Thoracic aorta (tissue), 2 donors: ENCODE results near the gene SLC7A6. TPM values are rescaled to one million over a fixed set of nuclear protein-coding genes. Genes with fewer than 3 reads are reported as not detected.

ENCODE experiments used
- ATAC-seq: fragments of 150-250 bp; one replicate; pipeline ENCODE4 v1.8.0; 2017; ENCODE audit warnings: low read depth; ENCODE audit not compliant: insufficient number of reproducible peaks, low FRiP score
- DNase-seq: peaks from one replicate; pipeline ENCODE4 v3.0.0-alpha.2; 2020; ENCODE audit warnings: low spot score
- H3K27ac ChIP-seq, 2 donors: fragments of 200-600 bp; sonication (generic); 1 replicate in 1 of 2; 2 replicates in 1 of 2; pipeline ENCODE4 v1.5.1; 2016; ENCODE audit warnings: mild to moderate bottlenecking in 2 of 2, moderate library complexity in 2 of 2
- H3K27me3 ChIP-seq: fragments of 200-600 bp; sonication (generic); replicated peaks from 2 replicates; pipeline ENCODE4 v1.6.0; 2016; ENCODE audit warnings: mild to moderate bottlenecking; ENCODE audit not compliant: insufficient read depth
- H3K36me3 ChIP-seq: fragments of 200-600 bp; sonication (generic); one replicate; pipeline ENCODE4 v1.5.1; 2016
- H3K4me1 ChIP-seq, 2 donors: fragments of 200-600 bp; sonication (generic); 1 replicate in 1 of 2; 2 replicates in 1 of 2; pipeline versions ENCODE4 v1.5.1 to v1.6.0; 2016; ENCODE audit warnings: low read depth in 2 of 2, mild to moderate bottlenecking in 1 of 2; ENCODE audit not compliant: control insufficient read depth in 1 of 2
- H3K4me3 ChIP-seq: fragments of 200-600 bp; sonication (generic); 2 replicates; pipeline ENCODE4 v1.5.1; 2016; ENCODE audit warnings: mild to moderate bottlenecking
- H3K9me3 ChIP-seq: fragments of 200-600 bp; sonication (generic); 2 replicates; pipeline ENCODE4 v1.5.1; 2016
- total RNA-seq, 2 donors: library from RNA; depleted of rRNA; stranded (reverse); fragments of >200 nt; gene quantifications; one replicate each; pipeline versions ENCODE4 v1.1.0 to v1.2.3, GENCODE V29; 2016
- TF ChIP-seq, protein P1 (sequence below): fragments of 200-600 bp; sonication (generic); IDR thresholded peaks from one replicate; pipeline ENCODE4 v1.5.1; 2019; ENCODE audit warnings: antibody characterized with exemption

SLC7A6 gene
- total RNA-seq, 2 donors from 2014 or later = 92.1 to 125 TPM

DNA sequence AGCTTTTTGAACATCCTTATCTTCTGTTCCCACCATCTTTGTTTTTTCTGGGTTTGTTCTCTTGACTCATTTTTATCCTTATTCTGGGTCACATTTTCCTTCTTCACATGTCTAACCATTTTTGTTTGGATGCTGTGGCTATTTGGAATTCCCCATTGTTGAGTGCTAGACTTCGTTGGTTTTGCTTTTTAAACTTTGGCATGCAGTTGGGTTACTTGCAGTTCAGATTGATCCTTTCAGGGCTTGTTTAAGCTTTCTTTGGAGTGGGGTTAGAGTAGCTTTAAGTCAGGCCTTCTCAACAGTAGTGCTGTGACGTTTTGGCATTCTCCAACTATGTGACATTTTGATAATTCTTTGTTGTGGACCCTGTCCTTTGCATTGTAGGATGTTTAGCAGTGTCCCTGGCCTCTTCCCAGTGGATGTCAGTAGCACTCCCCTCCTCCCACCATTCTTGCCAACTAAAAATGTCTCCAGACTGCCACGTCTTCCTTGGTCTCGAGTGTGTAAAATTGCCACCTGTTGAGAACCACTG lies 67.6 kb downstream of the SLC7A6 start:
- DNase-seq (no peak), ATAC-seq (no peak)
- H3K9me3 ChIP-seq = no peaks in the 10 kb centered on the region
- TF ChIP-seq, protein P1, sequence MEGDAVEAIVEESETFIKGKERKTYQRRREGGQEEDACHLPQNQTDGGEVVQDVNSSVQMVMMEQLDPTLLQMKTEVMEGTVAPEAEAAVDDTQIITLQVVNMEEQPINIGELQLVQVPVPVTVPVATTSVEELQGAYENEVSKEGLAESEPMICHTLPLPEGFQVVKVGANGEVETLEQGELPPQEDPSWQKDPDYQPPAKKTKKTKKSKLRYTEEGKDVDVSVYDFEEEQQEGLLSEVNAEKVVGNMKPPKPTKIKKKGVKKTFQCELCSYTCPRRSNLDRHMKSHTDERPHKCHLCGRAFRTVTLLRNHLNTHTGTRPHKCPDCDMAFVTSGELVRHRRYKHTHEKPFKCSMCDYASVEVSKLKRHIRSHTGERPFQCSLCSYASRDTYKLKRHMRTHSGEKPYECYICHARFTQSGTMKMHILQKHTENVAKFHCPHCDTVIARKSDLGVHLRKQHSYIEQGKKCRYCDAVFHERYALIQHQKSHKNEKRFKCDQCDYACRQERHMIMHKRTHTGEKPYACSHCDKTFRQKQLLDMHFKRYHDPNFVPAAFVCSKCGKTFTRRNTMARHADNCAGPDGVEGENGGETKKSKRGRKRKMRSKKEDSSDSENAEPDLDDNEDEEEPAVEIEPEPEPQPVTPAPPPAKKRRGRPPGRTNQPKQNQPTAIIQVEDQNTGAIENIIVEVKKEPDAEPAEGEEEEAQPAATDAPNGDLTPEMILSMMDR = no peak
- H3K4me3 ChIP-seq = no peak overlapping the region
- no peaks in the 10 kb centered on the region for H3K27me3 ChIP-seq
- H3K27ac ChIP-seq = peak overlapping the region; percentile 25 to 38
- peaks cover under 1% of the 10 kb centered on the region for H3K36me3 ChIP-seq
- H3K4me1 ChIP-seq = peaks cover 0 to 21% of the 10 kb centered on the region in 2 donors

DNA sequence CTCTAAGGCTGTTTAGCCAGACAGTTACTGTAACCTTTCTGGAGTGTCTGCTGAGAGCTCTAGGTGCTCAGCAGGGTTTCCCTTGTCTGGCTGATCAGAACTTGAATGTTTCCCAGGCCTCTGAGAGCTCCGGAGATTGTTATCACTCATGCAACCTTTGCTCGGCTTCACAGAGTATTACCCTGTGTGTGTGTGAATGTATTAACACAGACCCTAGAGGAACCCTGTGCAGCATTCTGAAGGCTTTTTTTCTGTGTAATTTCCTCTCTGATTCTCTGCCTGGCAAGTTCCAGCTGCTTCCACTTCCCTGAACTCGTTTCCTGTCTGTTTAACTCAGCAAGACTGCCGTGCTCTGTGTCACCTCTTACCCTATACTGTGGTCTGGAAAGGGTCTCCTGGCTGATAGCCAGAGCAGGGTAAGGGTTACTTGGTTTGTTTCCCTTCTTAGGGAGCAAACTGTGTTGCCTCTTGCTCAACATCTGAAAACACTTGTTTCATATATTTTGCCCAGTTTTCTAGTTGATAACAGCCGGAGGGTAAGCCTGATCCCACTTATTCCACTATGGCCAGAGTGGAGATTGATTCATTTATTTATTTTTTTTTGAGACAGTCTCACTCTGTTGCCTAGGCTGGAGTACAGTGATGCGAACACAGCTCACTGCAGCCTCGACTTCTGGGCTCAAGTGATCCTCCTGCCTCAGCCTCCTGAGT lies 68.2 kb downstream of the SLC7A6 start:
- Histone ChIP-seq H3K9me3 (no peaks in the 10 kb centered on the region), H3K27ac (peak overlapping the region; percentile 25 to 38), H3K27me3 (no peaks in the 10 kb centered on the region), H3K4me1 (peaks cover 0 to 21% of the 10 kb centered on the region in 2 donors), H3K36me3 (peaks cover 2% of the 10 kb centered on the region), H3K4me3 (no peak overlapping the region)
- no peak for DNase-seq
- no peak for ATAC-seq
- TF ChIP-seq, protein P1 = no peak

DNA sequence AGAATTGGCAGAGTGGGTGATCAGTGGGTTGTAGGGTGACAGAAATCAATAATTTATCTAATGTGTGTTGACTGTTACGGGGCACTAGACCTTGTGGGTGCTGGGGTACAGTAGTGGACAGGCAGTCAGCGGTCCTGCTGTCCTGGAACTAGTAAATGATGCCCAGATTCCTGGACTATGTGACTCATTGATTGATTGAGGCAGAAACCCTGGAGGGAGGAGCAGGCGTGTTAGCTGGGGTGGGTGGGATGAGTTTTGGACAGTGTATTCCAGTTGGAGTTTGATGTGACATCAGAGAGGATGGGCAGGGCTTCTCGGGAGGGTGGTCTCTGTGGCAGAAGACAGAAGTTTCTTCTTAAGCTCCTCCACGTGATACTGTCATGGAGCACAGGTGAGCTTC lies 70.8 kb downstream of the SLC7A6 start:
- ATAC-seq = no peak
- H3K9me3 ChIP-seq = no peaks in the 10 kb centered on the region
- peaks cover 0 to 21% of the 10 kb centered on the region in 2 donors for H3K4me1 ChIP-seq
- H3K27ac ChIP-seq = no peak overlapping the region
- no peak for DNase-seq
- H3K27me3 ChIP-seq = no peaks in the 10 kb centered on the region
- TF ChIP-seq, protein P1 = no peak
- peaks cover 23% of the 10 kb centered on the region for H3K36me3 ChIP-seq
- H3K4me3 ChIP-seq = no peak overlapping the region

DNA sequence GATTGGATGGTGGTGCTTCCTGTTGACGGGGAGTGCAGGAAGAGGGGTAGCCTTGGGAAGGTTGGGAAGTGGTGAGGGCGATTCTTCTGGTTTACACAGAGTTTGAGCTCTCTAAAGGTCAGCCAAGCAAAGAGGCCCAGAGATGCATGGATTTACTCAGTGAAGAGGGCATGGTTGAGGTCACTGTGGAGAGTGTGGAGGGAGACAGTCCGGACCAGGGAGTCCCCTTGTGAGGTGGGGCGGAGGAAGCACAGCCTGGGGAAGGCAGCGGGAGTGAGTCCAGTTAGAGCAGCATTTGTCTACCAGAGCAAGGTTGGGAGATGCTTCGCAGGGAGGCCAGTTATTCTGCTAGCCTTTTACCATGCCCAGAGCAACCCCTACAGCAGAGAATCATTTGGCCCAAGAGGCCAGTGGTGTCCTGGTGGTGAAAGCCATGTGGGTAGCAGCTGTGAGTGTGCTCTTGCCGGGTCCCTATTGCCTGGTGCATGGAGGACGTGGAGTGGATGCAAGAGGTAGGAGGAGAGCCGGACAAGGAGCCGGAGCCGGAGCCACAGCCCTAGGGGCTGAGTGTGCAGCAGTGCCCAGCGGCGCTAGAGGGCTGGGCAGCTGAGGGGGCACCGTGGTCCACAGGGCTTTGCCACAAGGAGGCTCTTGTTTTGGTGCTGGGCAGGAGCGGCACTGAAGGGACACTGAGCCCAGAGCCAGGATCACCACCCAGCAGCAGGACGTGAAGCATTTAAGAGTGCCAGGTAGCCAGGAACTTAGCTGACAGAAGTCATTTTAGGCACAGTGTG lies 74.2 kb downstream of the SLC7A6 start:
- Histone ChIP-seq H3K27me3 (no peaks in the 10 kb centered on the region), H3K4me1 (no peaks in the 10 kb centered on the region), H3K9me3 (no peaks in the 10 kb centered on the region), H3K36me3 (peaks cover 25% of the 10 kb centered on the region), H3K4me3 (no peak overlapping the region), H3K27ac (no peak overlapping the region)
- ATAC-seq (no peak), DNase-seq (no peak)
- TF ChIP-seq, protein P1 = no peak

DNA sequence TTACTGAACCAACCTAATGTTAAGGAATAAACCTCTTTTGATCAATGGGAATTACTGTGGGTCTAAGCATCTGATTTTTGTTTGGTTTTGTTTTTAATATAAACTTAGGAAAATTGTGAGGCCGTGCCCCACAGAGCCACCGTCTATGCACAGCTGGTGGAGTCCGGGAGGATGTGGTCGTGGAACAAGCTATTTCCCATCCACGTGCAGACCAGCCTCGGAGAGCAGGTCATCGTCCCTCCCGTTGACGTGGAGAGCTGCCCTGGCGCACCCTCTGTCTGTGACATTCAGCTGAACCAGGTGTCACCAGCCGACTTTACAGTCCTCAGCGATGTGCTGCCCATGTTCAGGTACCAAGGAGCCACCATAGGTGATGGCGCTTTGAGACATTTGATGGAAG lies 74.9 kb downstream of the SLC7A6 start:
- no peak for ATAC-seq
- TF ChIP-seq, protein P1 = no peak
- H3K36me3 ChIP-seq = peaks cover 25% of the 10 kb centered on the region

More for the DNA sequence above, 74.9 kb downstream of the SLC7A6 start:
- Histone ChIP-seq H3K27me3 (no peaks in the 10 kb centered on the region), H3K9me3 (no peaks in the 10 kb centered on the region), H3K27ac (no peak overlapping the region), H3K4me3 (no peak overlapping the region), H3K4me1 (no peaks in the 10 kb centered on the region)
- no peak for DNase-seq
